Measurements from ENCODE around the gene MYO18B.

Gene MYO18B

DNA sequence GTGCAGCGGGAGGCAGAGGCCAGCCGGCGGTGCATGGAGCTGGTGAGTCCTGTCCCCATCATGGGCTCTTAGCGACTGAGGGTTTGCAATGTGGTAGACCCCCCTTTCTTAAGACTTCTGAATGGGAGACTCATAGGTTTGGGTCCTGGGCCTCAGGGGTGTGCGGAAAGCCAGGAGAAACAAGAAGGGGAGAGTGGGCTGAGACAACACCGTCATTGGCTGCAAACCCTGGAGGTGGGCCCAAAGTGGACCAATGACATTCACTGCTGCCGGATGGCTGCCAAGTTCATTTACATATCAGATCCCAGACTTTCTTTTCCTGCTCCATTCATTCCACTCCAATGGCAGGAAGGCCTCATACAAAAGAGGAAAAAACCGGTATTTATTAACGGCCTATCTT is 213.3 kb downstream of the MYO18B start:
- H3K36me3 ChIP-seq = no peaks in the 10 kb centered on the region
- H3K27ac ChIP-seq = no peak overlapping the region
- TF ChIP-seq, protein P1, sequence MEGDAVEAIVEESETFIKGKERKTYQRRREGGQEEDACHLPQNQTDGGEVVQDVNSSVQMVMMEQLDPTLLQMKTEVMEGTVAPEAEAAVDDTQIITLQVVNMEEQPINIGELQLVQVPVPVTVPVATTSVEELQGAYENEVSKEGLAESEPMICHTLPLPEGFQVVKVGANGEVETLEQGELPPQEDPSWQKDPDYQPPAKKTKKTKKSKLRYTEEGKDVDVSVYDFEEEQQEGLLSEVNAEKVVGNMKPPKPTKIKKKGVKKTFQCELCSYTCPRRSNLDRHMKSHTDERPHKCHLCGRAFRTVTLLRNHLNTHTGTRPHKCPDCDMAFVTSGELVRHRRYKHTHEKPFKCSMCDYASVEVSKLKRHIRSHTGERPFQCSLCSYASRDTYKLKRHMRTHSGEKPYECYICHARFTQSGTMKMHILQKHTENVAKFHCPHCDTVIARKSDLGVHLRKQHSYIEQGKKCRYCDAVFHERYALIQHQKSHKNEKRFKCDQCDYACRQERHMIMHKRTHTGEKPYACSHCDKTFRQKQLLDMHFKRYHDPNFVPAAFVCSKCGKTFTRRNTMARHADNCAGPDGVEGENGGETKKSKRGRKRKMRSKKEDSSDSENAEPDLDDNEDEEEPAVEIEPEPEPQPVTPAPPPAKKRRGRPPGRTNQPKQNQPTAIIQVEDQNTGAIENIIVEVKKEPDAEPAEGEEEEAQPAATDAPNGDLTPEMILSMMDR (IDR thresholded peaks at IDR 0.05) = no peak
- no peaks in the 10 kb centered on the region for H3K4me1 ChIP-seq (ENCODE audit: control insufficient read depth in 1 of 2, insufficient read depth in 1 of 2, low read depth in 1 of 2, low read length in 1 of 2)
- H3K4me3 ChIP-seq (ENCODE audit: low read depth in 1 of 2, low read length in 1 of 2) = no peak overlapping the region
- no peaks in the 10 kb centered on the region for H3K27me3 ChIP-seq
- H3K9me3 ChIP-seq = no peaks in the 10 kb centered on the region

DNA sequence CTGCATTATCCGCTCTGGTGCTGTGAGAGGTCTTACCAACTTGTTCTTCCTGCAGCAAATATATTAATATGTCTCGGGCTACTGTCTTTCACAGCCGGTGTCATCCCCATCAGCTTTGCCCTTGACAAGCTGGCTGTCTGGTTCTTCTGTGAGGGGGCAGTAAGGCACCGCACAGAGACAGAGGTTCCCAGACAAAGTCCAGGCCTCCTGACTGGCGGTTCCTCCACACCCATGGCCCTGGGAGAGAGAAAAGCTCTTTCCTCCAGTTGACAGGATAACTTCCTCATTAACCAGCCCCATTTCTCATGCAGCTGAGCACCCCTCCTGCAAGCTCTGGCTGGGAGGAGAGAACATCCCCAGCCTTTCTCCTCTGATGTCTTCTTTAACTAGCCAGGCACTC is 214.8 kb downstream of the MYO18B start:
- H3K27ac ChIP-seq = no peak overlapping the region
- H3K36me3 ChIP-seq = no peaks in the 10 kb centered on the region
- no peaks in the 10 kb centered on the region for H3K9me3 ChIP-seq
- H3K27me3 ChIP-seq = no peaks in the 10 kb centered on the region
- H3K4me1 ChIP-seq (ENCODE audit: control insufficient read depth in 1 of 2, insufficient read depth in 1 of 2, low read depth in 1 of 2, low read length in 1 of 2) = no peaks in the 10 kb centered on the region
- TF ChIP-seq, protein P1 (IDR thresholded peaks at IDR 0.05) = no peak
- H3K4me3 ChIP-seq (ENCODE audit: low read depth in 1 of 2, low read length in 1 of 2) = no peak overlapping the region

DNA sequence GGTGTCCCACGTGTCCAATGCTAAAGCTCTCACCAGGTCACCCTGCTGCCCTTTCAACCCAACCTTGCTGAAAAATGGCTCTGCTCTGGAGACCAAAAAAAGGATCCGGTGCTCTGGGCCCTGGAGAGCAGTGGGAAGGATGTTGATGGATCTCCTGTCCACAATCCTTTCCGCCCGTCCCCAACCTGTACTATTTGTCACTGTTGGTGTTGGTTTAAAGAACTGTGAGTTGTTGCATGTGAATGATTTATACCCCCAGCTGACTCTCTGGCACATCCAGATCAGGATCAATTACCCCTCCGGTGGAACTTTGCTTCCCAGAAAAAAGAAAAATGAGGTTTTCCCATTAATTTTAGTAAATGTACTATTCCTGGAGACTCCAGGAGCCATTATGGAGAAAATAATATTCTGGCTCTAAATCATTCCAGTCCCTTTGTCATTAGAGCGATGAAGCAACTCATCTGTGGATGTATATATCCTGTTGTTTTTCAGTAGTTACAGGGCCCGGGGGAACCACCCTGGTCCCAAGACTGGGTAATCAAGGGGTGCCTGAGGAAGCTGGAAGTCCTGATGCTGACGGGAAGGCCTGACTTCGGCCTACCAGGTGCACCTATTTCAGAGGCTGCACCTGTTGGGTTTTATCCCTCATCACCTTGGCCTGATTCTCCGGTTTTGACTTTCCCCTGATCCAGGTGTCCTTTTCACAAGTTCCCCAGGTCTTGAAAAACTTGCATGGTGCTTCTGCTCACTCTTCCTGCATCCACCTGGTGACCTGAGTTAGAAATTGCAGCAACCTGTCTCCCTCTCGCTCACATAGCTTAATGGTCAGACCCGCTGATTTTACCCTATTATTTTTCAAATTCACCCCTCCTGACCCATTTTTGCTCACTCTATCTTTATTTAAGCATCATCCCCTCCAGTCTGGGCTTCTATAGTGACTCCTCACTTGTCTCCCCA is 218.1 kb downstream of the MYO18B start:
- Histone ChIP-seq H3K9me3 (no peaks in the 10 kb centered on the region), H3K27me3 (peaks cover 2% of the 10 kb centered on the region), H3K4me1 (ENCODE audit: control insufficient read depth in 1 of 2, insufficient read depth in 1 of 2, low read depth in 1 of 2, low read length in 1 of 2) (no peaks in the 10 kb centered on the region), H3K36me3 (no peaks in the 10 kb centered on the region), H3K27ac (no peak overlapping the region), H3K4me3 (ENCODE audit: low read depth in 1 of 2, low read length in 1 of 2) (no peak overlapping the region)
- TF ChIP-seq, protein P1 (IDR thresholded peaks at IDR 0.05) = no peak

DNA sequence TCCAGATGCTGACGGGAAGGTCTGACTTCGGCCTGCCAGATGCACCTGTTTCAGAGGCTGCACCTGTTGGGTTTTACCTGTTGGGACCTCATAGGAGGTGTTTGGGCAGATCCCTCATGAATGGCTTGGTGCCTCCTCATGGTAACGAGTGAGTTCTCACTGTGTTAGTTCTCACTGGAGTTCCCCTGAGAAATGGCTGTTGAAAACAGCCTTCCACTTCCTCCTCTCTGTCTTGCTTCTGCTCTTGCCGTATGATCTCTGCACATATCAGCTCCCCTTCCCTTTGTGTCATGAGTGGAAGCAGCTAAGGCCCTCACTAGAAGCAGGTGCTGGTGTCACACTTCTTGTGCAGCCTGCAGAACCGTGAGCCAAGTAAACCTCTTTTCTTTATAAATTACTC is 219.7 kb downstream of the MYO18B start:
- Histone ChIP-seq H3K9me3 (no peaks in the 10 kb centered on the region), H3K4me1 (ENCODE audit: control insufficient read depth in 1 of 2, insufficient read depth in 1 of 2, low read depth in 1 of 2, low read length in 1 of 2) (no peaks in the 10 kb centered on the region), H3K27me3 (peaks cover 18% of the 10 kb centered on the region), H3K27ac (no peak overlapping the region), H3K36me3 (no peaks in the 10 kb centered on the region), H3K4me3 (ENCODE audit: low read depth in 1 of 2, low read length in 1 of 2) (no peak overlapping the region)
- TF ChIP-seq, protein P1 (IDR thresholded peaks at IDR 0.05) = no peak

DNA sequence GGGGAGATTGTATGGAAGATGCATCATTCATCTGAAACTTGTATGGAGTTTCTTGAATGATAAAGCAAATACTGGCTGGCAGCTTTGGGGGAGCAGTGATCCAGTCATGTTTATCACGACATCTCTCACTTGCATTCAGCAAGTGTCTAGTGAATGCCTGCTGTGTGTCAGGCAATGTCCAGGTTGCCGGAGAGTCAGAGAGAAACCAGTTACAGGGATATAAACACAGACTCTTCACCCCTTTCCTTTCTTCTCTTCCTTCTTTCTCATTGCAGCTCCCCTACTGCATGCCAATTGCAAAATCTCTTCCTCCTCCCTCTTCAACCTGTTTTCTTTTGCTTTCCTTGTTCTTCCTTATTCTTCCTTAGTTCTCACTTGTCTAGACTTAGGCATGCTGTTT is 220.7 kb downstream of the MYO18B start:
- H3K9me3 ChIP-seq = no peaks in the 10 kb centered on the region
- TF ChIP-seq, protein P1 (IDR thresholded peaks at IDR 0.05) = no peak
- H3K4me1 ChIP-seq (ENCODE audit: control insufficient read depth in 1 of 2, insufficient read depth in 1 of 2, low read depth in 1 of 2, low read length in 1 of 2) = no peaks in the 10 kb centered on the region
- peaks cover 20% of the 10 kb centered on the region for H3K27me3 ChIP-seq
- H3K36me3 ChIP-seq = no peaks in the 10 kb centered on the region
- no peak overlapping the region for H3K27ac ChIP-seq
- no peak overlapping the region for H3K4me3 ChIP-seq (ENCODE audit: low read depth in 1 of 2, low read length in 1 of 2)

Measured in neutrophil (primary cell).